GM21447 (cell line): Measurements from ENCODE around the gene MAML2.
"Not testable (repeated sequence)": the region's sequence is repeated elsewhere in the genome, so short reads cannot be mapped to it uniquely, and the experiment has no call there.

Experiments used
- ATAC-seq: cut with Tn5 transposase; IDR thresholded peaks from one replicate; pipeline ENCODE4 v1.9.1; 2021; ENCODE audit not compliant: unreplicated experiment

Gene MAML2

GRCh38 chr11:96293598-96294021, 49.4 kb downstream of the MAML2 start:
- peak; percentile 84 for ATAC-seq

GRCh38 chr11:96293109-96293508, 49.9 kb downstream of the MAML2 start:
- no peak for ATAC-seq

GRCh38 chr11:96292291-96293010, 50.5 kb downstream of the MAML2 start:
- ATAC-seq = no peak

- ATAC-seq = no peak
Measured at GRCh38 chr11:96290631-96291030, 52.4 kb downstream of the MAML2 start.

- ATAC-seq = no peak
Measured at GRCh38 chr11:96290031-96290430, 53.0 kb downstream of the MAML2 start.

- no peak for ATAC-seq
Measured at GRCh38 chr11:96288915-96289314, 54.1 kb downstream of the MAML2 start.

GRCh38 chr11:96287822-96288439, 55.1 kb downstream of the MAML2 start:
- no peak for ATAC-seq

- ATAC-seq = not testable (repeated sequence)
Measured at GRCh38 chr11:96285985-96286384, 57.0 kb downstream of the MAML2 start.

GRCh38 chr11:96284917-96285316, 58.1 kb downstream of the MAML2 start:
- ATAC-seq = no peak

GRCh38 chr11:96284401-96284800, 58.6 kb downstream of the MAML2 start:
- no peak for ATAC-seq

GRCh38 chr11:96282625-96283220, 60.3 kb downstream of the MAML2 start:
- no peak for ATAC-seq

GRCh38 chr11:96280444-96280843, 62.6 kb downstream of the MAML2 start:
- ATAC-seq = no peak

- ATAC-seq = no peak
Measured at GRCh38 chr11:96279896-96280290, 63.1 kb downstream of the MAML2 start.

- no peak for ATAC-seq
Measured at GRCh38 chr11:96279018-96279895, 63.7 kb downstream of the MAML2 start.

GRCh38 chr11:96278039-96278897, 64.7 kb downstream of the MAML2 start:
- no peak for ATAC-seq

GRCh38 chr11:96277696-96278038, 65.3 kb downstream of the MAML2 start:
- ATAC-seq = no peak

GRCh38 chr11:96276836-96277235, 66.2 kb downstream of the MAML2 start:
- no peak for ATAC-seq

GRCh38 chr11:96275801-96276594, 67.0 kb downstream of the MAML2 start:
- no peak for ATAC-seq

- ATAC-seq = no peak
Measured at GRCh38 chr11:96273507-96273906, 69.5 kb downstream of the MAML2 start.
